Activated CD8-positive, alpha-beta memory T cell treated with anti-CD3 and anti-CD28 coated beads, Interleukin-2, amount 10 ng/mL, durations not matched to agents 7 days and 5 days (primary cell): ENCODE results near the gene MISP3. TPM values are rescaled to one million over a fixed set of nuclear protein-coding genes. Genes with fewer than 3 reads are reported as not detected.

Experiments
- ATAC-seq: fragments of 150-1000 bp; cut with Tn5 transposase; one replicate; pipeline ENCODE4 v1.10.0; 2021; ENCODE audit warnings: moderate library complexity
- CTCF ChIA-PET: fragments of 350-600 bp; sonication (Branson Sonifier 250); formaldehyde crosslinking; loops from one replicate; lab custom pipeline; 2021; ENCODE audit warnings: antibody characterized with exemption; lab: Charles Lee
- DNase-seq: peaks from one replicate; pipeline ENCODE4 v3.0.0-alpha.2; 2020
- H3K27ac Mint-ChIP-seq: one replicate; pipeline ENCODE4 v1.8.0; 2021; ENCODE audit warnings: mild to moderate bottlenecking, mixed read lengths
- H3K27me3 Mint-ChIP-seq: one replicate; pipeline ENCODE4 v1.8.0; 2021; ENCODE audit warnings: mixed read lengths
- H3K36me3 Mint-ChIP-seq: one replicate; pipeline ENCODE4 v1.8.0; 2021; ENCODE audit warnings: mild to moderate bottlenecking, mixed read lengths
- H3K4me1 Mint-ChIP-seq: one replicate; pipeline ENCODE4 v1.8.0; 2021; ENCODE audit warnings: mixed read lengths
- H3K4me3 Mint-ChIP-seq: one replicate; pipeline ENCODE4 v1.8.0; 2021; ENCODE audit warnings: mild to moderate bottlenecking, moderate library complexity, mixed read lengths
- H3K9me3 Mint-ChIP-seq: one replicate; pipeline ENCODE4 v1.8.0; 2022; ENCODE audit warnings: low read depth, mixed read lengths
- total RNA-seq, 2 experiments: library from RNA; stranded (reverse); gene quantifications; one replicate each; pipeline ENCODE4 v1.2.3, GENCODE V29; 2021

MISP3 gene
- total RNA-seq, 2 experiments from 2014 or later: 1.4 to 2.4 TPM

GRCh38 chr19:14089662-14090508 is 17.3 kb downstream of the MISP3 start:
- Mint-ChIP-seq H3K36me3 (peaks cover 19% of the 10 kb centered on the region), H3K4me3 (peak overlapping the region; percentile 72), H3K4me1 (peaks cover 20% of the 10 kb centered on the region), H3K9me3 (peaks cover 4% of the 10 kb centered on the region), H3K27ac (peak overlapping the region; percentile 68), H3K27me3 (no peaks in the 10 kb centered on the region)
- DNase-seq (peak; percentile 61), ATAC-seq (peak; percentile 17)
- CTCF ChIA-PET: interaction anchor here (0.7 to 1.5 kb wide), 5 partner anchors 15 to 260 kb away, joined by 3 to 4 read pairs (median 3); partner anchors contain the start of genes BRME1, CC2D1A and IL27RA

- peak; percentile 61 for ATAC-seq
- H3K4me3 Mint-ChIP-seq: peak within 1 kb of the TSS; percentile 82
- H3K4me1 Mint-ChIP-seq: peaks cover 20% of the 10 kb centered on the region
- no peaks in the 10 kb centered on the region for H3K27me3 Mint-ChIP-seq
- H3K9me3 Mint-ChIP-seq: peaks cover 4% of the 10 kb centered on the region
- CTCF ChIA-PET: interaction anchor here (1.0 to 1.5 kb wide), 4 partner anchors 10 to 59 kb away, joined by 3 to 4 read pairs (median 3); partner anchors contain the start of gene IL27RA
- H3K36me3 Mint-ChIP-seq: peaks cover 19% of the 10 kb centered on the region
- H3K27ac Mint-ChIP-seq: peak within 1 kb of the TSS; percentile 99
- DNase-seq: peak; percentile 88
Observed at GRCh38 chr19:14090509-14091080, 18.0 kb downstream of the MISP3 start, which contains the start of gene SAMD1. SAMD1 (minus strand) TSS chr19:14090751.

GRCh38 chr19:14091081-14091812 is 18.7 kb downstream of the MISP3 start:
- DNase-seq (peak; percentile 67), ATAC-seq (peak; percentile 83)
- Mint-ChIP-seq H3K4me1 (peaks cover 20% of the 10 kb centered on the region), H3K27me3 (no peaks in the 10 kb centered on the region), H3K27ac (peak overlapping the region; percentile 99), H3K36me3 (peaks cover 19% of the 10 kb centered on the region), H3K4me3 (peak overlapping the region; percentile 82), H3K9me3 (peaks cover 4% of the 10 kb centered on the region)
- CTCF ChIA-PET: interaction anchor here (1.0 to 1.5 kb wide), 5 partner anchors 9 to 47 kb away, joined by 3 read pairs; no protein-coding TSS in a partner anchor

GRCh38 chr19:14091813-14092462 is 19.4 kb downstream of the MISP3 start:
- CTCF ChIA-PET: interaction anchor here (0.9 to 1.5 kb wide), 6 partner anchors 10 to 210 kb away, joined by 3 read pairs; no protein-coding TSS in a partner anchor
- peak overlapping the region; percentile 99 for H3K27ac Mint-ChIP-seq
- H3K4me3 Mint-ChIP-seq: peak overlapping the region; percentile 82
- ATAC-seq (peak; percentile 2), DNase-seq (peak; percentile 73)
- peaks cover 20% of the 10 kb centered on the region for H3K4me1 Mint-ChIP-seq
- peaks cover 19% of the 10 kb centered on the region for H3K36me3 Mint-ChIP-seq
- peaks cover 4% of the 10 kb centered on the region for H3K9me3 Mint-ChIP-seq
- no peaks in the 10 kb centered on the region for H3K27me3 Mint-ChIP-seq

- CTCF ChIA-PET: interaction anchor here (0.9 to 1.4 kb wide), 3 partner anchors 21 to 43 kb away, joined by 3 read pairs; partner anchors contain the start of genes ASF1B and MISP3
- Mint-ChIP-seq H3K4me3 (peak overlapping the region; percentile 33), H3K27me3 (no peaks in the 10 kb centered on the region), H3K36me3 (peaks cover 15% of the 10 kb centered on the region), H3K4me1 (peaks cover 20% of the 10 kb centered on the region), H3K9me3 (peaks cover 4% of the 10 kb centered on the region), H3K27ac (peak overlapping the region; percentile 24)
- ATAC-seq (no peak), DNase-seq (no peak)
Observed at GRCh38 chr19:14093117-14093823, 20.7 kb downstream of the MISP3 start.

- H3K27ac Mint-ChIP-seq: peak overlapping the region; percentile 8
- H3K9me3 Mint-ChIP-seq: peaks cover 4% of the 10 kb centered on the region
- H3K4me3 Mint-ChIP-seq: no peak overlapping the region
- no peaks in the 10 kb centered on the region for H3K27me3 Mint-ChIP-seq
- peaks cover 7% of the 10 kb centered on the region for H3K36me3 Mint-ChIP-seq
- ATAC-seq (no peak), DNase-seq (no peak)
- H3K4me1 Mint-ChIP-seq: peaks cover 13% of the 10 kb centered on the region
- CTCF ChIA-PET: interaction anchor here (1.2 to 2.0 kb wide), 2 partner anchors 20 to 22 kb away, joined by 3 to 10 read pairs; partner anchors contain the start of gene MISP3
Observed at GRCh38 chr19:14094854-14095253, 22.3 kb downstream of the MISP3 start.

- CTCF ChIA-PET: interaction anchor here (1.0 to 2.0 kb wide), 2 partner anchors 17 to 23 kb away, joined by 5 to 10 read pairs; partner anchors contain the start of gene MISP3
- Mint-ChIP-seq H3K4me1 (peaks cover 12% of the 10 kb centered on the region), H3K27me3 (no peaks in the 10 kb centered on the region), H3K9me3 (peaks cover 4% of the 10 kb centered on the region), H3K4me3 (no peak overlapping the region), H3K27ac (no peak overlapping the region), H3K36me3 (peaks cover 8% of the 10 kb centered on the region)
- DNase-seq (no peak), ATAC-seq (no peak)
Observed at GRCh38 chr19:14096272-14096992, 23.8 kb downstream of the MISP3 start.

- H3K9me3 Mint-ChIP-seq: peaks cover 4% of the 10 kb centered on the region
- CTCF ChIA-PET: no interaction called here
- H3K27me3 Mint-ChIP-seq: no peaks in the 10 kb centered on the region
- H3K27ac Mint-ChIP-seq: no peak overlapping the region
- H3K4me1 Mint-ChIP-seq: peaks cover 4% of the 10 kb centered on the region
- peaks cover 8% of the 10 kb centered on the region for H3K36me3 Mint-ChIP-seq
- DNase-seq (no peak), ATAC-seq (no peak)
- no peak overlapping the region for H3K4me3 Mint-ChIP-seq
Observed at GRCh38 chr19:14097532-14098151, 25.1 kb downstream of the MISP3 start.

- no peaks in the 10 kb centered on the region for H3K27me3 Mint-ChIP-seq
- CTCF ChIA-PET: interaction anchor here (1.5 kb wide), 1 partner anchor 14 kb away, joined by 4 read pairs; no protein-coding TSS in a partner anchor
- DNase-seq (no peak), ATAC-seq (no peak)
- H3K4me3 Mint-ChIP-seq: no peak overlapping the region
- no peaks in the 10 kb centered on the region for H3K9me3 Mint-ChIP-seq
- peaks cover 2% of the 10 kb centered on the region for H3K36me3 Mint-ChIP-seq
- no peaks in the 10 kb centered on the region for H3K4me1 Mint-ChIP-seq
- H3K27ac Mint-ChIP-seq: no peak overlapping the region
Observed at GRCh38 chr19:14101003-14101545, 28.5 kb downstream of the MISP3 start.

GRCh38 chr19:14102102-14102696 is 29.6 kb downstream of the MISP3 start:
- DNase-seq (no peak), ATAC-seq (no peak)
- Mint-ChIP-seq H3K4me3 (no peak overlapping the region), H3K9me3 (no peaks in the 10 kb centered on the region), H3K27ac (no peak overlapping the region), H3K36me3 (peaks cover 2% of the 10 kb centered on the region), H3K27me3 (no peaks in the 10 kb centered on the region), H3K4me1 (no peaks in the 10 kb centered on the region)
- CTCF ChIA-PET: interaction anchor here (1.5 to 4.4 kb wide), 2 partner anchors 12 to 13 kb away, joined by 4 to 16 read pairs; no protein-coding TSS in a partner anchor
